Thymus (tissue), 11 donors: ENCODE data around the gene FOXN3. TPM values are rescaled to one million over a fixed set of nuclear protein-coding genes. Genes with fewer than 3 reads are reported as not detected.

Experiments used
- DNase-seq, 9 donors: peaks; one replicate each; pipeline ENCODE4 v3.0.0-alpha.2; 2013; ENCODE audit warnings: low spot score in 9 of 9, low read depth in 6 of 9, missing footprints in 1 of 9
- H3K27ac ChIP-seq, 2 donors: one replicate each; pipeline ENCODE4 v1.5.1; 2013; ENCODE audit warnings: control low read depth in 1 of 2, low read depth in 1 of 2, low read length in 1 of 2, mild to moderate bottlenecking in 1 of 2, moderate library complexity in 1 of 2
- H3K27me3 ChIP-seq, 2 donors: one replicate each; pipeline ENCODE4 v1.5.1; 2013; ENCODE audit warnings: low read length in 1 of 2; ENCODE audit not compliant: control insufficient read depth in 2 of 2, insufficient read depth in 1 of 2
- H3K36me3 ChIP-seq, 2 donors: one replicate each; pipeline ENCODE4 v1.5.1; 2013; ENCODE audit warnings: low read length in 1 of 2, mild to moderate bottlenecking in 1 of 2, moderate library complexity in 1 of 2; ENCODE audit not compliant: control insufficient read depth in 2 of 2, insufficient read depth in 2 of 2
- H3K4me1 ChIP-seq, 2 donors: one replicate each; pipeline ENCODE4 v1.5.1; 2013; ENCODE audit warnings: low read length in 2 of 2; ENCODE audit not compliant: control insufficient read depth in 2 of 2, insufficient read depth in 2 of 2
- H3K4me3 ChIP-seq, 2 donors: one replicate each; pipeline ENCODE4 v1.5.1; 2013; ENCODE audit warnings: low read length in 2 of 2, control low read depth in 1 of 2, mild to moderate bottlenecking in 1 of 2
- H3K9me3 ChIP-seq, 2 donors: one replicate each; pipeline ENCODE4 v1.5.1; 2013; ENCODE audit warnings: low read length in 1 of 2, mild to moderate bottlenecking in 1 of 2; ENCODE audit not compliant: control insufficient read depth in 2 of 2, insufficient read depth in 1 of 2
- WGBS: extraction: QIAGEN DNeasy Blood & Tissue Kit; methylation state at CpG from one replicate; pipeline ENCODE4 v1.1.7; 2013; 5-methylcytosine and 5-hydroxymethylcytosine counted together
- polyA plus RNA-seq: library from polyadenylated mRNA; stranded (reverse); fragments of 200-250 nt; gene quantifications from one replicate; pipeline ENCODE4 v1.2.3, GENCODE V29; 2013
- total RNA-seq: library from RNA; stranded (reverse); fragments of 120-200 nt; gene quantifications from one replicate; pipeline ENCODE4 v1.2.4, GENCODE V29; 2013
- donor health status: healthy.

The FOXN3 gene
- total and polyA plus RNA-seq, 2 donors, result 21.9 to 32.5 TPM

GRCh38 chr14:89406941-89407340, 10.1 kb downstream of the FOXN3 start:
- 71% methylated on average over 4 of the region's 4 CpGs for WGBS
- Histone ChIP-seq H3K27me3 (no peaks in the 10 kb centered on the region), H3K4me1 (peaks cover 20 to 40% of the 10 kb centered on the region in 2 donors), H3K27ac (peak overlapping the region in 1 of 2 donors; percentile 39), H3K36me3 (peaks cover 24 to 38% of the 10 kb centered on the region in 2 donors), H3K9me3 (no peaks in the 10 kb centered on the region), H3K4me3 (no peak overlapping the region)
- no peak for DNase-seq

- peaks cover 20 to 40% of the 10 kb centered on the region in 2 donors for H3K4me1 ChIP-seq
- H3K27ac ChIP-seq, result no peak overlapping the region
- H3K36me3 ChIP-seq, result peaks cover 21 to 34% of the 10 kb centered on the region in 2 donors
Observed at GRCh38 chr14:89406361-89406760, 10.7 kb downstream of the FOXN3 start.

GRCh38 chr14:89405712-89406111, 11.3 kb downstream of the FOXN3 start:
- Histone ChIP-seq H3K4me1 (peaks cover 20 to 40% of the 10 kb centered on the region in 2 donors), H3K27me3 (no peaks in the 10 kb centered on the region), H3K4me3 (no peak overlapping the region), H3K9me3 (peaks cover 0 to 1% of the 10 kb centered on the region in 2 donors), H3K27ac (no peak overlapping the region), H3K36me3 (peaks cover 14 to 28% of the 10 kb centered on the region in 2 donors)
- no peak for DNase-seq
- 87% methylated on average over 5 of the region's 5 CpGs for WGBS

More at GRCh38 chr14:89406361-89406760, 10.7 kb downstream of the FOXN3 start:
- H3K27me3 ChIP-seq, result no peaks in the 10 kb centered on the region
- DNase-seq, result no peak
- no peaks in the 10 kb centered on the region for H3K9me3 ChIP-seq
- H3K4me3 ChIP-seq, result no peak overlapping the region

- no peak overlapping the region for H3K4me3 ChIP-seq
- H3K27ac ChIP-seq, result no peak overlapping the region
- peaks cover 14 to 15% of the 10 kb centered on the region in 2 donors for H3K36me3 ChIP-seq
- H3K4me1 ChIP-seq, result peaks cover 18 to 33% of the 10 kb centered on the region in 2 donors
- no peak for DNase-seq
- peaks cover 0 to 4% of the 10 kb centered on the region in 2 donors for H3K9me3 ChIP-seq
- no peaks in the 10 kb centered on the region for H3K27me3 ChIP-seq
- WGBS, result 98% methylated on average over 3 of the region's 3 CpGs
Observed at GRCh38 chr14:89402363-89402762, 14.7 kb downstream of the FOXN3 start.

GRCh38 chr14:89401761-89402160, 15.3 kb downstream of the FOXN3 start:
- H3K27me3 ChIP-seq, result no peaks in the 10 kb centered on the region
- H3K9me3 ChIP-seq, result peaks cover 0 to 4% of the 10 kb centered on the region in 2 donors
- H3K36me3 ChIP-seq, result peaks cover 14 to 15% of the 10 kb centered on the region in 2 donors
- no peak overlapping the region for H3K27ac ChIP-seq
- no peak for DNase-seq
- H3K4me1 ChIP-seq, result peaks cover 12 to 28% of the 10 kb centered on the region in 2 donors
- WGBS, result 82% methylated on average over 4 of the region's 4 CpGs
- no peak overlapping the region for H3K4me3 ChIP-seq

- 89% methylated on average over 5 of the region's 5 CpGs for WGBS
- H3K27ac ChIP-seq, result no peak overlapping the region
- H3K4me1 ChIP-seq, result peaks cover 12 to 28% of the 10 kb centered on the region in 2 donors
- no peaks in the 10 kb centered on the region for H3K27me3 ChIP-seq
- peaks cover 0 to 4% of the 10 kb centered on the region in 2 donors for H3K9me3 ChIP-seq
- DNase-seq, result no peak
- peaks cover 14 to 15% of the 10 kb centered on the region in 2 donors for H3K36me3 ChIP-seq
- H3K4me3 ChIP-seq, result no peak overlapping the region
Observed at GRCh38 chr14:89401241-89401640, 15.8 kb downstream of the FOXN3 start.

- no peak for DNase-seq
- H3K4me3 ChIP-seq, result no peak overlapping the region
- peaks cover 0 to 4% of the 10 kb centered on the region in 2 donors for H3K9me3 ChIP-seq
- H3K27me3 ChIP-seq, result no peaks in the 10 kb centered on the region
- 100% methylated on average over 2 of the region's 2 CpGs for WGBS
- H3K36me3 ChIP-seq, result peaks cover 9 to 11% of the 10 kb centered on the region in 2 donors
- H3K4me1 ChIP-seq, result peaks cover 12 to 25% of the 10 kb centered on the region in 2 donors
- peak overlapping the region; percentile 5 to 61 for H3K27ac ChIP-seq
Observed at GRCh38 chr14:89400529-89400928, 16.5 kb downstream of the FOXN3 start.

GRCh38 chr14:89399594-89400068, 17.4 kb downstream of the FOXN3 start:
- H3K27me3 ChIP-seq, result no peaks in the 10 kb centered on the region
- H3K9me3 ChIP-seq, result peaks cover 0 to 4% of the 10 kb centered on the region in 2 donors
- 49% methylated on average over 10 of the region's 10 CpGs for WGBS
- peaks cover 3 to 7% of the 10 kb centered on the region in 2 donors for H3K36me3 ChIP-seq
- no peak overlapping the region for H3K4me3 ChIP-seq
- DNase-seq, result peak in 3 of 9 donors; percentile 41 to 72 (median 54)
- peaks cover 20 to 33% of the 10 kb centered on the region in 2 donors for H3K4me1 ChIP-seq
- H3K27ac ChIP-seq, result peak overlapping the region; percentile 25 to 61

- Histone ChIP-seq H3K4me1 (peaks cover 24 to 37% of the 10 kb centered on the region in 2 donors), H3K27ac (peak overlapping the region in 1 of 2 donors; percentile 61), H3K4me3 (no peak overlapping the region), H3K27me3 (no peaks in the 10 kb centered on the region), H3K9me3 (peaks cover 0 to 4% of the 10 kb centered on the region in 2 donors), H3K36me3 (peaks cover 3 to 4% of the 10 kb centered on the region in 2 donors)
- DNase-seq, result no peak
- 96% methylated on average over 7 of the region's 7 CpGs for WGBS
Observed at GRCh38 chr14:89399157-89399556, 17.9 kb downstream of the FOXN3 start.
